ENCODE data around the gene LRRC17.

DNA sequence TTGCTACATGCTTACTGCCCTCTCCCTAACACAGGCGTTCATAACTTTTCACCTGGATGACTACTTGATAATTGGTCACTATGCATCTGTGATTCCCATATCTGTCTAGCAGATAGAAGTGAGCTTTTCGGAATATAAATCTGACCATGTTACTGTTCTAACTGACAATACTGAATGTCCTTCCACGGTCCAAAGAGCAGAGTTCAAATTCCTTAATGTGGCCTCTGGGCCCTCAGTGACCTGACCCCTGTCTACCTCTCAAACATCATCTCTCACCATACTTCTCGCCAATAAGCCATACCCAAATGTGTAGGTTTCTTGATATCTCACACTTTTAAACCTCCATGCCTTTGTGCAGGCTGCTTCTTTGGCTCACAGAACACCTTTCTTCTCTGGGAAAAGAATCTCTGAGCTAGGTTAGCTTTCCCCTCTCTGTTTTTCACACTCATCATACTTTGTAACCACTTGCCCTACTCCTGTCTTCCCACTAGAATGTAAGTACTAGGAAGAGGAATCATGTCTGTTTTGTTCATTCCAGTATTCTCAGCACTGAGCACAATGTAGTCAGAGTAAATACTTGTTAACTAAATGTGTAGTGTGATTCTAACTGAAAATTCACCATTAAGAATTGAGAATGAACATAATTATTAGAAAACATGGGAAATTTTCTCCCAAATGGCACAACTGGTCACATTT lies 39.2 kb upstream of the LRRC17 start:
- TF ChIP-seq, protein P1, sequence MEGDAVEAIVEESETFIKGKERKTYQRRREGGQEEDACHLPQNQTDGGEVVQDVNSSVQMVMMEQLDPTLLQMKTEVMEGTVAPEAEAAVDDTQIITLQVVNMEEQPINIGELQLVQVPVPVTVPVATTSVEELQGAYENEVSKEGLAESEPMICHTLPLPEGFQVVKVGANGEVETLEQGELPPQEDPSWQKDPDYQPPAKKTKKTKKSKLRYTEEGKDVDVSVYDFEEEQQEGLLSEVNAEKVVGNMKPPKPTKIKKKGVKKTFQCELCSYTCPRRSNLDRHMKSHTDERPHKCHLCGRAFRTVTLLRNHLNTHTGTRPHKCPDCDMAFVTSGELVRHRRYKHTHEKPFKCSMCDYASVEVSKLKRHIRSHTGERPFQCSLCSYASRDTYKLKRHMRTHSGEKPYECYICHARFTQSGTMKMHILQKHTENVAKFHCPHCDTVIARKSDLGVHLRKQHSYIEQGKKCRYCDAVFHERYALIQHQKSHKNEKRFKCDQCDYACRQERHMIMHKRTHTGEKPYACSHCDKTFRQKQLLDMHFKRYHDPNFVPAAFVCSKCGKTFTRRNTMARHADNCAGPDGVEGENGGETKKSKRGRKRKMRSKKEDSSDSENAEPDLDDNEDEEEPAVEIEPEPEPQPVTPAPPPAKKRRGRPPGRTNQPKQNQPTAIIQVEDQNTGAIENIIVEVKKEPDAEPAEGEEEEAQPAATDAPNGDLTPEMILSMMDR (IDR thresholded peaks at IDR 0.05): no peak
- TF ChIP-seq POLR2AphosphoS5 (IDR thresholded peaks at IDR 0.05; ENCODE audit: low read depth, low read length): no peak

All from Panc1 (cell line).